Mucosa of gallbladder (tissue), 1 donor: ENCODE measurements around the gene GOSR1. TPM values are rescaled to one million over a fixed set of nuclear protein-coding genes. Genes with fewer than 3 reads are reported as not detected.
"Not testable (repeated sequence)": the region's sequence is repeated elsewhere in the genome, so short reads cannot be mapped to it uniquely, and the experiment has no call there.

ENCODE experiments used
- DNase-seq: peaks from one replicate; pipeline ENCODE4 v3.0.0-alpha.2; 2020; ENCODE audit warnings: low spot score
- total RNA-seq: library from RNA; stranded (reverse); gene quantifications from one replicate; pipeline ENCODE4 v1.2.1, GENCODE V29; 2021
- donor health status: DM: no; HTN: no; CAD: no.

The GOSR1 gene
- total RNA-seq, 1 donor from 2014 or later, result 44.6 TPM

DNA sequence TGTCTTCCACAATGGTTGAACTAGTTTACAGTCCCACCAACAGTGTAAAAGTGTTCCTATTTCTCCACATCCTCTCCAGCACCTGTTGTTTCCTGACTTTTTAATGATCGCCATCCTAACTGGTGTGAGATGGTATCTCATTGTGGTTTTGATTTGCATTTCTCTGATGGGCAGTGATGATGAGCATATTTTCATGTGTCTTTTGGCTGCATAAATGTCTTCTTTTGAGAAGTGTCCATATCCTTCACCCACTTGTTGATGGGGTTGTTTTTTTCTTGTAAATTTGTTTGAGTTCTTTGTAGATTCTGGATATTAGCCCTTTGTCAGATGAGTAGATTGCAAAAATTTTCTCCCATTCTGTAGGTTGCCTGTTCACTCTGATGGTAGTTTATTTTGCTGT is 84.6 kb downstream of the GOSR1 start:
- DNase-seq, result not testable (repeated sequence)

- DNase-seq, result not testable (repeated sequence)
Observed at GRCh38 chr17:30563131-30563904, 86.1 kb downstream of the GOSR1 start.

DNA sequence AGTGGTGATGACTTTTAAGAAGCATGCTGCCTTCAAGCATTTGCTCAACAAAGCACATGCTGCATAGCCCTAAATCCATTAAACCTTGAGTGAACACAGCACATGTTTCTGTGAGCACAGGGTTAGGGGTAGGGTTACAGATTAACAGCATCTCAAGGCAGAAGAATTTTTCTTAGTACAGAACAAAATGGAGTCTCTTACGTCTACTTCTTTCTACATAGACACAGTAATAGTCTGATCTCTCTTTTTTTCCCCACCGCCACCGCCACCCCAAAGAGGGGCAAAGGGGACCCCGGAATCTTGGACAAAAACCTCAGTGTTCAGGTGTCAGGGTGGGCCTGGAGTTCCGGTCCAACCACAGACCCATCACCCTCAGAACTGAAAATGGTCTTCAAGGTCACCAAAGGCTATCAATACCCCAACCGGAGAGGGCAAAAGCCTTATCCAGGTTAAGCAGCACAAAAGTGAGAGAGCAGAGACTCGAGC is 86.7 kb downstream of the GOSR1 start:
- not testable (repeated sequence) for DNase-seq

DNA sequence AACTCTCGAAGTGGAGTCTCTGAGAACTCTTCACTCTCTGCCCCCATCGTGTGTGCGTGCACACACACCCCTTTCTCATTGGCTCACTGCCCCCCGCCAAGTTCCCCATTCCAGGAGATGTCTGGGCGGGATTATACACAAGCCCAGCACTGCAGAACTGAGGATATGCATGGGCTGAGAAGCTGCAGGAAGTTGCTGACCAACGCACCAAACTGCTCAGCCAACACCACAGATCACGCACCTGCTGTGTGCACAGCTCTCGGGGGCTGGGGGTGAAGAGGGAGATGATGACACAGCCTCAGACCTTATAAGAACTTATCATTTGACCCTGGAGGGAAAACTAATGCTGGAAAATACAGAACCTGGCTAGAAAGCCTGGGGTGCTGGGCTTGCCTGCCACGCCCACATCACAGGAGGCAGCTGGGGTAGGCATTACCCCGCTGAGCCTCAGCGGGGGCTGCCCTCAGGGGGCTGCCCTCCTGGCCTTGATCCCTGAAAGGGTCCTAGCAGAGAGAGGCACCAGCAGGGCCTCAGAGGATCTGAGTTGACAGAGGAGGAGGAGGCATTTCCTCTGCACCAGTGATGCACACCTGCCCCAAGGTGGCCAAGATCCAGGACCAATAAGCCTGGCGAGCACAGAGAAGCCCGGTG is 87.3 kb downstream of the GOSR1 start:
- DNase-seq, result not testable (repeated sequence)

- DNase-seq, result no peak
Observed at GRCh38 chr17:30565073-30565935, 88.1 kb downstream of the GOSR1 start.

DNA sequence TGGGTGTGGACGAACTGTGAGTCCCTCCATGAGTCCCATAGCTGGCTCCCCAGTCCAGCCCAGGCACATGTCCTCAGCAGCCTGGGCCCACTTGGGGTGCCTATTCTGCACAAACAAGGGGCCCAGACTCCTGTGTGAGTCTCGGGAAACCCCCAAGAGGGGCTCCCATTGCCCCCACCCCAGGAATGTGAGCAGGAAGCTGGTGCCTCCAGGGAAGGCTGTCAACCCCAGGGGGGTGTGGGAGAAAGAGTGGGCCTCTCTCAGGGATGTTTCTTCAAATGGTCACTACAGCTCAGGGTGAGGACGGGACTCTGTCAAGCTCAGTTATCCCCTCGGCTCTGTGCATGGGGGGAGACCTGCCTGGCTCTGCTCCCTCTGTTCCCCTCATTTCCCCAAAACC is 88.9 kb downstream of the GOSR1 start:
- DNase-seq, result not testable (repeated sequence)

DNA sequence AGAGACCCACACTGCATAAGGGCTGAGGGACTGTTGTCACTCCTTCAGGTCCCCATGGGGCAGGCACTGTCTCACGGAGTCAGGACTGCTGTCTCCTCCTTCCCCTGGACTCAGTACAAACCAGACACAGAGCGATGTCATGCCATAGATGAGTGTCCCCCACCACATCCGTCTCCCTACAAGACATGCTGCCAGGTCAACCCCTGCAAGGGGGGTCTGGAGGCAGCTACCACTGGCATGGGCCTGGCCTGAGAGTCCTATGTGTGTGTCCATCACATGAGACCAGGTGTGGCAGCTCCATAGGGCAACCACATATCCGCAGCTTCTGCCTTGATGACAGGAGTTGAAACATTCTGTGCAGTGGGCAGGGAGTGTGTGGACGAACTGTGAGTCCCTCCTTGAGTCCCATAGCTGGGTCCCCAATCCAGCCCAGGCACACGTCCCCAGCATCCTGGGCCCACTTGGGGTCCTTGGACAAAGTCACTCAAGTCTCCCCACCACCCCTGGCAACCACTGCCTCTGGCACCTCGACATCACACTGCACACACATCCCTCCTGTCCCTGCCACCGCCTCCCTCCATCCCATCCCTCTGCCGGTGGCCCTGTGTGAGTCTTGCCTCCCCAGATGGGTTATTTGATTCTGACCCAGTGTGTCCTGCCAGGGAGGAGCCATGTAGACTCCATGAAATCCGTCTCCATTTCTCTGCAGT is 89.5 kb downstream of the GOSR1 start:
- not testable (repeated sequence) for DNase-seq

DNA sequence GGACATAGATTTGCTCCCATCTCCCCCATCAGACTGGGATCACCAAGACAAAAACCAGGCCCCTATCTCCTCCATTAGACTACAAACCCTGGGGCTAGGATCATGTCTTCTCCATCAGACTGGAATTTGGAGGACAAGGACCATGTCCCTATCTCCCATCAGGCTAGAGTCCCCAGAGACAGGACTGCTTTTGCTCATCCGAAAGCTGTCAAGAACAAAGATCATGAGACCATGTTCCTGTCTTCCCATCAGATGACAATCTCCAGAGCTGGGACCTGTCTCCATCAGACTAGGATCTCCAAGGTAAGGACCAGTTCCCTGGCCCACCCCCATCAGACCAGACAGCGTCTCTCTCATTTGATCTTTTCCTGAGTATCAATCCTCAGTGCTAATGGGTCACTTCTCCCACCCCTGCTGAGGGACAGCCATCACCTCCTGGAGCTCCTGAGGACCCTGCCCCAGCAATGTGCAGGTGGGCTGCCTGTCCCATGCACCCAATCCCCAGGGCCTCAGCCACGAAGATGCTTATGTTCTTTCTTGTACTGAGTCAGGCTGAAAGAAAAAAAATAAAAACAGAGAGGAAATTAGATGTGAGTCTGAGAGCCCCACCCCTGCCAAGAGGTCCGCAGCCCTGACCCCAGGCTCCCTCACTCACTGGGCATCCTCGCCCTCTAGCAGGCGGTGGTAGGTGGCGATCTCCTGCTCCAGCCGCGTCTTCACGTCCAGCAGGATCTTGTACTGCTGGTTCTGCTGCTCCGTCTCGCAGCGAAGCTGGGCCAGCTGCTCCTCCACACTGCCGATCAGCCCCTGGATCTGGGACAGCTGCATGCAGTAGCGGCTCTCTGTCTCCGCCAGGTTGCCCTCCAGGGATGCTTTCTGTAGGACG is 90.3 kb downstream of the GOSR1 start:
- no peak for DNase-seq

GRCh38 chr17:30568117-30568430 is 90.9 kb downstream of the GOSR1 start:
- DNase-seq, result no peak

DNA sequence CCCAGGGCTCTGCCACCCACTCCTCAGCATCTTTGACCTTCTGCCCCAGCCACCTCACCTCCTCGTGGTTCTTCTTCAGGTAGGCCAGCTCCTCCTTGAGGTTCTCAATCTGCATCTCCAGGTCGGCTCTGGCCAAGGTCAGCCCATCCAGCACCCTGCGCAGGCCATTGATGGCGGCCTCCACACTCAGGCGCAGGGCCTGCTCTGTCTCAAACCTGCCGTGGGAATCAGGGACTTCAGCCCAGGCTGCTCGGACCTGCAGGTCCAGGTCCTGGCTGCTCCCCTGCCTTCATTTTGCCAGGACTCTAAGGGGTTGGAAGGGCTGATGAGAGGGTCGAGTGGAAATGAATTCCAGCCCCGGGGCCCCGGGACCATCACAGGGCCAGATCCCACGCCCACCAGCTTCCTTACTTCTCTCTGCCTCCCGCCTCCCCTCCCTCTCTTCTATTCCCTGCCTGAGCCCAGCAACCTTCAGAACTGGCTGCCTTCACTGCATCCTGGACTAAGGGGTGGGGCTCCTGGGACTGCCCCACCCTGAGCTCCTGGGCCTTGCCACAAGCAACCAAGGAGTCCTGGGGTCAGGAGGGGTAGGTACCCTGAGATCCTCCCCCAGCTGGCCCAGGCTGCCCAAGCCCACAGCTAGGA is 92.4 kb downstream of the GOSR1 start:
- not testable (repeated sequence) for DNase-seq

GRCh38 chr17:30570191-30570590 is 93.0 kb downstream of the GOSR1 start:
- no peak for DNase-seq

- no peak for DNase-seq
Observed at GRCh38 chr17:30570596-30571265, 93.5 kb downstream of the GOSR1 start.

DNA sequence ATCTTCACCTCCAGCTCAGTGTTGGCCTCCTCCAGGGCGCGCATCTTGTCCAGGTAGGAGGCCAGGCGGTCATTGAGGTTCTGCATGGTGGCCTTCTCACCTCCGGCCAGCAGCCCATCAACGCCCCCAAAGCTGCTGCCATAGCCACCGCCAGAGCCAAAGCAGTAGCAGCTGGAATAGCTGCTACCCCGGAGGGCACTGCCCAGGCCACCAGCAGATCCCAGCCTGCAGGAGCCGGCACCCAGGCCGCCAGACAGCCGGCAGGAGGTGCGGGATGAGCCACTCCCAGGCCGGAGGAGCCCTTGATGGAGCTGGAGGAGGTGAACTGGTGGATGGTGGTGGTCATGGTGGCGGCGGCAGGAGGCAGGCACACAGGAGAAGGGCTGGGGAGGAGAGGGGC is 94.2 kb downstream of the GOSR1 start:
- DNase-seq, result not testable (repeated sequence)

- DNase-seq, result no peak
Observed at GRCh38 chr17:30571921-30572320, 94.7 kb downstream of the GOSR1 start.

DNA sequence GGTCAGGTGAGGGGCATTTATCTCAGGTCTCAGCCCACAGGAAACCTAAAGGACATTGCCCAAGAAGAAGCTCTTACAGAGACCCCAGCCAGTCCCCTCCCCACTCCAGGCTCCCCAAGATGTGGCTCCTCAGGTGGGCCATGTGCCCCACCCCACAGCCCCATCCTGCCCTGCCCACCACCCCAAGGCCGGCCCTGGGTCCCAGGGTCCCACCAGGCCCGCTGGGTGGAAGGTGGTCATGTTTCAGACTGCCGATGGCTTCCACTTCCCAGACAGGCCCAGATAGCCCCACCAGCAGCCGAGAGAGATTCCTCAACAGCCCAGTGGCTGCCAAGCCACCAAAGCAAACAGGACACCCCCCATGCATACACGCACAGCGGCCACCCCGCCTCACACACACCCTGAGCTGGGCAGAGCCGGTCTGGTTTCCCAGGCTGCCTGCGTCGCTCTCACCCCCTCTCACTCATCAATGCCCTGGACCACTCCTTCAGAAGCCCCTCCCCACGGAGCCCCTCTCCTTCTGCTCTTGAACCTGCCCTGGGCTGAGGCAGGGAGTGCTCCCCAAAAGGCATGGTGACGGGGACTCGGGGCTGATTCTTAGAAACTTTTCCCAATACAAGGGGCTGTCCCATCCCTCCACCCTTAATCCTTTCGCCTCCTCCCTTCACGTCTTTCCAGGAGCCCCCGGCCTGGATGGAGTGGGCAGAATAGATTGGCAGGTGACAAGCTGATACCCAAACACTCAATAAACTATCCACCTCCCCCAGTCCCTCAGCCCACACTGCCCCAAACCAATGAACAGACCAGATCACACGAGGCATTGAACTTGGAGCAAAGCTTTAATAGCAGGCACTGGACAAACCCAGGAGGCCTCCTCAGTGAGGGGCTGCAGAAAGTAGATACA is 95.7 kb downstream of the GOSR1 start:
- DNase-seq, result not testable (repeated sequence)

DNA sequence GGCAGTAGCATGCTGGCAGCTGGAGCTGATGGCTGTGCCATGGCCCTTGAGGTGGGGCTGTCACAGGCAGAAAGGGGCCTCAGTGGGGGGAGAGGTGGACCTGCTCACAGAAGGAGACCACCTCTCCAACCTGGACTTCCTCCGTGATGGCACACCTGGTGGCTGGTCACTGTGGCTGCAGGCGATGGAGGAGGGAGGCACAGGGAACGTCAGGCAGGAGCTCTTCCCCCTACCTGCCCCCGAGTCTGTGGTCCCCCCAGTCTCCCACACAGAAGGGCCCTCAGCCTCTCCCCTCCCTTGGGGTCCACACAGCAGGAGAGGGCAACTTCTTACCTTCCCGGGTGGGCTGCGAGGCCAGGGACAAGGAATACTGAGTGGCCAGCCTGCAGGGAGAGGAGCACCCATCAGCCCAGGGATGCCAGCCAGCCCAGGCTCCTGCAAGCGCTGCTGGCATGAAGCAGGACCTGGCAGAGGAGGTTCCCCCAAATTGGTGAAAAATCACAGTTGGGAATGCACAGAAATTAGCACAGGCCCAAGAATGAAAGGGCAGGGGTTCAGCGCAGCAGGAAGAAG is 96.5 kb downstream of the GOSR1 start:
- DNase-seq, result no peak

- not testable (repeated sequence) for DNase-seq
Observed at GRCh38 chr17:30574309-30574708, 97.1 kb downstream of the GOSR1 start.

DNA sequence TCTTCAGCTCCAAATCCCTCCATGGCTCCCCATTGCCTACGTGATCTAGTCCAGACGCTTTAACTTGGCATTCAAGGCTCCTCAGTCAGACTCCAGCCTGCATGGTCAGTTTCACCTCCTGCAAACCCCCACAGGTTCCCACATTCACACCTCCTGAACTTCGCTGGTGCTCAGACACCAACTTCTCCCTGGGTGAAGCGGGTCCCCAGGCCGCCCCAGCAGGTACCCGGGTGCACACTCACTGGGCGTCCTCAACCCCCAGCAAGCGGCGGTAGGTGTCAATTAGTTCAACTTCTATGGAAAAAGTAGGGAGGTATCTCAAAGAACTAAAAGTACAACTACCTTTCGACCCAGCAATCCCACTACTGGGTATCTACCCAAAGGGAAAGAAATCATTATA is 97.6 kb downstream of the GOSR1 start:
- DNase-seq, result not testable (repeated sequence)
